ENCODE data around the gene NDEL1. TPM values are rescaled to one million over a fixed set of nuclear protein-coding genes. Genes with fewer than 3 reads are reported as not detected.

NDEL1 gene
- total RNA-seq, 1 experiment from 2014 or later = 39.2 TPM

DNA sequence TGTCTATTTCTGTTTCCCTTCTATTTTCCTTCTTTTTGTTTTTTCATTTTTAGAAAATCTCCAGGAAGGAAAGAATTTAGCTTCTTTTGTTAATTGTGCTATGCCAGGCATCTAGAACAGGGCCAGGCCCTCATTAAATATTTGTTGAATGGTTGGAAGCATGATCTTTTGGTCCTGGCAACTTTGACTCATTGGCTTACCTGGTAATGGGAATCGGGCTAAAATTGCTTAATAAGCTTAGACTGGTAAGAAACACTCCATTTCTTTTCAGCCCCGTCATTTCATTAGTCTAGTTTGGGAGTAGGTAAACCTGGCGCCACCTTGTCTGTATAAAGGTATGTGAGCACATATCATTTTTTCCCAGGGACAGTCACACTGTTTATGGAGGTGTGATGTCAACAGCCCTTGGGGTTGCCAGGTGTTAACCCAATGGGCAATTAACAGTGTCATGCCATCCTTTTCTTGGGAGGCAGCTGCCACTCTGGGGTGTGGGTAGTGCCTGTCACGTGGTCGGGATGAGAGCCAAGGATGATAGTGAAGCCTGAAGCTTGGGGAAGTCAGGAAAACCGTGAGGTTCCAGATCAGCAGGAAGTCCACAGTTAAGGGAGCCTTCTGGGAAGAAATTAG, 9.5 kb upstream of the NDEL1 start:
- Histone ChIP-seq H4K20me1 (ENCODE audit: insufficient read depth) (no peaks in the 10 kb centered on the region), H3K4me1 (ENCODE audit: control insufficient read depth in 1 of 2, insufficient read depth in 2 of 2, low read length in 2 of 2) (peaks cover 0 to 4% of the 10 kb centered on the region in 2 experiments; a peak in 1 of 4 replicates), H3K27me3 (ENCODE audit: insufficient read depth, low read length) (no peaks in the 10 kb centered on the region), H2AFZ (ENCODE audit: low read depth, low read length, poor library complexity, severe bottlenecking) (no peak overlapping the region), H3K27ac (ENCODE audit: low read depth, low read length) (no peak overlapping the region), H3K79me2 (ENCODE audit: insufficient read depth, low read length) (no peaks in the 10 kb centered on the region), H3K36me3 (ENCODE audit: control insufficient read depth in 1 of 2, insufficient read depth in 2 of 2, low read length in 2 of 2) (no peaks in the 10 kb centered on the region), H3K4me3 (replicated peaks in 1 of 2; ENCODE audit: low read depth in 1 of 2, low read length in 2 of 2) (no peak overlapping the region), H3K9ac (ENCODE audit: low read length) (no peak overlapping the region), H3K9me3 (ENCODE audit: control insufficient read depth in 1 of 2, insufficient read depth in 1 of 2, low read depth in 1 of 2, low read length in 2 of 2) (no peaks in the 10 kb centered on the region), H3K9me2 (ENCODE audit: insufficient read depth) (no peaks in the 10 kb centered on the region), H3K4me2 (ENCODE audit: low read length) (no peak overlapping the region)
- no TSS peak for BruUV-seq (replicated peaks)
- ChIA-PET CTCF (interaction anchor here (1.2 kb wide), 1 partner anchor 16 kb away, joined by 3 read pairs; no protein-coding TSS in a partner anchor), POLR2A (no interaction called here), RAD21 (ENCODE audit: low non-redundant PET in 1 of 2, low total read pairs in 2 of 2, uncharacterized antibody in 2 of 2, unreplicated experiment in 2 of 2) (no interaction called here)
- intact Hi-C loops (cut with micrococcal nuclease) = no loop called here
- ATAC-seq (no peak), DNase-seq (ENCODE audit: low read depth, low spot score) (no peak)
- no peak for TF ChIP-seq EGR1 (IDR thresholded peaks at IDR 0.05; ENCODE audit: low read depth)
- no peak for TF ChIP-seq SRF (IDR thresholded peaks at IDR 0.05; ENCODE audit: low read depth)
- no peak for TF ChIP-seq YY1 (IDR thresholded peaks at IDR 0.05; ENCODE audit: extremely low read depth, insufficient replicate concordance, low read depth, low read length)
- no peak for TF ChIP-seq ZFX (IDR thresholded peaks at IDR 0.05)
- TF ChIP-seq MAX (IDR thresholded peaks at IDR 0.05) = no peak
- TF ChIP-seq ZBTB33 (IDR thresholded peaks at IDR 0.05; ENCODE audit: extremely low read depth, insufficient replicate concordance, low read length) = no peak
- TF ChIP-seq POLR2A (IDR thresholded peaks at IDR 0.05; ENCODE audit: borderline replicate concordance, extremely low read depth, insufficient read depth, insufficient read length) = no peak
- TF ChIP-seq, protein P1, sequence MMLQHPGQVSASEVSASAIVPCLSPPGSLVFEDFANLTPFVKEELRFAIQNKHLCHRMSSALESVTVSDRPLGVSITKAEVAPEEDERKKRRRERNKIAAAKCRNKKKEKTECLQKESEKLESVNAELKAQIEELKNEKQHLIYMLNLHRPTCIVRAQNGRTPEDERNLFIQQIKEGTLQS (IDR thresholded peaks at IDR 0.05) = no peak
- TF ChIP-seq ZNF274 (IDR thresholded peaks at IDR 0.05; ENCODE audit: low read depth, low read length) = no peak
- no peak for TF ChIP-seq TCF7L2 (IDR thresholded peaks at IDR 0.05; ENCODE audit: borderline replicate concordance, extremely low read depth, insufficient read depth, insufficient read length)
- TF ChIP-seq, protein P2, sequence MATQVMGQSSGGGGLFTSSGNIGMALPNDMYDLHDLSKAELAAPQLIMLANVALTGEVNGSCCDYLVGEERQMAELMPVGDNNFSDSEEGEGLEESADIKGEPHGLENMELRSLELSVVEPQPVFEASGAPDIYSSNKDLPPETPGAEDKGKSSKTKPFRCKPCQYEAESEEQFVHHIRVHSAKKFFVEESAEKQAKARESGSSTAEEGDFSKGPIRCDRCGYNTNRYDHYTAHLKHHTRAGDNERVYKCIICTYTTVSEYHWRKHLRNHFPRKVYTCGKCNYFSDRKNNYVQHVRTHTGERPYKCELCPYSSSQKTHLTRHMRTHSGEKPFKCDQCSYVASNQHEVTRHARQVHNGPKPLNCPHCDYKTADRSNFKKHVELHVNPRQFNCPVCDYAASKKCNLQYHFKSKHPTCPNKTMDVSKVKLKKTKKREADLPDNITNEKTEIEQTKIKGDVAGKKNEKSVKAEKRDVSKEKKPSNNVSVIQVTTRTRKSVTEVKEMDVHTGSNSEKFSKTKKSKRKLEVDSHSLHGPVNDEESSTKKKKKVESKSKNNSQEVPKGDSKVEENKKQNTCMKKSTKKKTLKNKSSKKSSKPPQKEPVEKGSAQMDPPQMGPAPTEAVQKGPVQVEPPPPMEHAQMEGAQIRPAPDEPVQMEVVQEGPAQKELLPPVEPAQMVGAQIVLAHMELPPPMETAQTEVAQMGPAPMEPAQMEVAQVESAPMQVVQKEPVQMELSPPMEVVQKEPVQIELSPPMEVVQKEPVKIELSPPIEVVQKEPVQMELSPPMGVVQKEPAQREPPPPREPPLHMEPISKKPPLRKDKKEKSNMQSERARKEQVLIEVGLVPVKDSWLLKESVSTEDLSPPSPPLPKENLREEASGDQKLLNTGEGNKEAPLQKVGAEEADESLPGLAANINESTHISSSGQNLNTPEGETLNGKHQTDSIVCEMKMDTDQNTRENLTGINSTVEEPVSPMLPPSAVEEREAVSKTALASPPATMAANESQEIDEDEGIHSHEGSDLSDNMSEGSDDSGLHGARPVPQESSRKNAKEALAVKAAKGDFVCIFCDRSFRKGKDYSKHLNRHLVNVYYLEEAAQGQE (IDR thresholded peaks at IDR 0.05; ENCODE audit: low read depth) = no peak
- no peak for TF ChIP-seq ELF1 (IDR thresholded peaks at IDR 0.05; ENCODE audit: borderline replicate concordance, low read depth)

Data from HCT116 (cell line).